Kidney (tissue), 14 donors: ENCODE results near the gene CSKMT. TPM values are rescaled to one million over a fixed set of nuclear protein-coding genes. Genes with fewer than 3 reads are reported as not detected.

Experiments
- DNase-seq, 5 donors: peaks; one replicate each; pipeline ENCODE4 v3.0.0-alpha.2; 2013 to 2020
- FAIRE-seq: peaks from 2 replicates; lab custom pipeline; 2012; peaks lifted over from hg19 to GRCh38; lab: Jason Lieb, UNC
- H3K27ac ChIP-seq, 2 donors: one replicate each; pipeline ENCODE4 v1.7.0; 2013; ENCODE audit warnings: low read depth in 2 of 2, low read length in 2 of 2, inconsistent platforms in 1 of 2
- H3K27me3 ChIP-seq: one replicate; pipeline ENCODE4 v1.7.1; 2013; ENCODE audit warnings: low read length, inconsistent platforms; ENCODE audit not compliant: control insufficient read depth, insufficient read depth
- H3K36me3 ChIP-seq, 3 donors: one replicate each; pipeline versions ENCODE4 v1.7.0 to v1.7.1; 2013; ENCODE audit warnings: low read length in 3 of 3, control low read depth in 1 of 3, inconsistent platforms in 1 of 3; ENCODE audit not compliant: insufficient read depth in 3 of 3, control insufficient read depth in 2 of 3
- H3K4me1 ChIP-seq, 3 donors: one replicate each; pipeline versions ENCODE4 v1.7.0 to v1.7.1; 2013; ENCODE audit warnings: low read length in 3 of 3, inconsistent platforms in 1 of 3, low read depth in 1 of 3; ENCODE audit not compliant: control insufficient read depth in 2 of 3, insufficient read depth in 2 of 3
- H3K4me3 ChIP-seq, 3 donors: one replicate each; pipeline versions ENCODE4 v1.7.0 to v1.8.1; 2013; ENCODE audit warnings: low read length in 3 of 3, control low read depth in 1 of 3, inconsistent platforms in 1 of 3
- H3K9ac ChIP-seq, 3 donors: one replicate each; pipeline versions ENCODE4 v1.7.0 to v1.7.1; 2013; ENCODE audit warnings: low read length in 3 of 3, control low read depth in 1 of 3, inconsistent platforms in 1 of 3
- H3K9me3 ChIP-seq, 3 donors: one replicate each; pipeline versions ENCODE4 v1.7.0 to v1.7.1; 2013; ENCODE audit warnings: low read length in 3 of 3, control low read depth in 1 of 3, inconsistent platforms in 1 of 3; ENCODE audit not compliant: control insufficient read depth in 2 of 3, insufficient read depth in 1 of 3
- intact Hi-C: fragments of 100-400 bp; cut with DNase I; formaldehyde crosslinking; loops from one replicate; pipeline ENCODE4 v1.11.1; 2022
- polyA plus RNA-seq: library from polyadenylated mRNA; stranded (reverse); fragments of 350-450 nt; fragmentation: Illumina TruSeq; extraction: RNeasy Lipid Tissue Mini Kit (QIAGEN cat#74804); gene quantifications from one replicate; pipeline ENCODE4 v1.2.3, GENCODE V29; 2014; ENCODE audit warnings: low read depth, low replicate concordance; ENCODE audit not compliant: insufficient read depth
- total RNA-seq: library from RNA; stranded (reverse); fragmentation: NEBNext Ultra II Directional; extraction: Animal tissue kit (Norgen Biotek cat#: 25700); gene quantifications from one replicate; pipeline ENCODE4 v1.2.1, GENCODE V29; 2021
- TF ChIP-seq, protein P1 (sequence below): IDR thresholded peaks from 3 replicates; pipeline ENCODE4 v1.5.1; 2012; ENCODE audit warnings: mild to moderate bottlenecking, moderate library complexity, borderline replicate concordance; ENCODE audit not compliant: insufficient read depth; ENCODE audit errors: extremely low read depth
- donor health status: control.
- donor health status: control.
- donor health status: control.
- donor health status: control.
- donor health status: control.
- donor health status: DM: yes; HTN: yes; CAD: no.
- donor health status: Normal renal cell carcinoma (clear cell type).

CSKMT gene
- total and polyA plus RNA-seq, 2 donors from 2014 or later: 8.2 to 12.1 TPM

DNA sequence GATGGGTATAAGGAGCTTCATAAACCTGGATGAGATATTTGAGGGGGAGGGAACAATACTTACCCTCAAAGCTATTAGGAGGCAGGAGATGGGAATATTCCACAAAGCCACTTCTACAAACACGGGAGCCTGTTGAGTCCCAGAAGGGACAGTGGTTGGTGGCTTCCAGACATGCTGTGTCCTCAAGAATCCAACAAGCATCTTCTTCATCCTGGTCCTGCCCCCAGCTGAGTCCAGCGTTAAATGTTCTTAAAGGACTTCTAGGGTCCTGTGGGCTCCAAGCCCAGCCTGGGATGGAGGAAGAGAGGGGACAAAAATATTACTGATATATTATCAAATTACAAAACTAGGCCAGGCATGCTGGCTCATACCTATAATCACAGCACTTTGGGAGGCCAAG lies 2.3 kb downstream of the CSKMT start:
- H3K9ac ChIP-seq: no peak overlapping the region
- TF ChIP-seq, protein P1, sequence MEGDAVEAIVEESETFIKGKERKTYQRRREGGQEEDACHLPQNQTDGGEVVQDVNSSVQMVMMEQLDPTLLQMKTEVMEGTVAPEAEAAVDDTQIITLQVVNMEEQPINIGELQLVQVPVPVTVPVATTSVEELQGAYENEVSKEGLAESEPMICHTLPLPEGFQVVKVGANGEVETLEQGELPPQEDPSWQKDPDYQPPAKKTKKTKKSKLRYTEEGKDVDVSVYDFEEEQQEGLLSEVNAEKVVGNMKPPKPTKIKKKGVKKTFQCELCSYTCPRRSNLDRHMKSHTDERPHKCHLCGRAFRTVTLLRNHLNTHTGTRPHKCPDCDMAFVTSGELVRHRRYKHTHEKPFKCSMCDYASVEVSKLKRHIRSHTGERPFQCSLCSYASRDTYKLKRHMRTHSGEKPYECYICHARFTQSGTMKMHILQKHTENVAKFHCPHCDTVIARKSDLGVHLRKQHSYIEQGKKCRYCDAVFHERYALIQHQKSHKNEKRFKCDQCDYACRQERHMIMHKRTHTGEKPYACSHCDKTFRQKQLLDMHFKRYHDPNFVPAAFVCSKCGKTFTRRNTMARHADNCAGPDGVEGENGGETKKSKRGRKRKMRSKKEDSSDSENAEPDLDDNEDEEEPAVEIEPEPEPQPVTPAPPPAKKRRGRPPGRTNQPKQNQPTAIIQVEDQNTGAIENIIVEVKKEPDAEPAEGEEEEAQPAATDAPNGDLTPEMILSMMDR: no peak
- no peaks in the 10 kb centered on the region for H3K9me3 ChIP-seq
- no peak for FAIRE-seq
- no peak for DNase-seq
- intact Hi-C loops: no loop called here
- no peaks in the 10 kb centered on the region for H3K27me3 ChIP-seq
- H3K27ac ChIP-seq: no peak overlapping the region
- H3K4me1 ChIP-seq: peaks cover 2 to 16% (median 14%) of the 10 kb centered on the region in 3 donors
- H3K36me3 ChIP-seq: no peaks in the 10 kb centered on the region
- no peak overlapping the region for H3K4me3 ChIP-seq

DNA sequence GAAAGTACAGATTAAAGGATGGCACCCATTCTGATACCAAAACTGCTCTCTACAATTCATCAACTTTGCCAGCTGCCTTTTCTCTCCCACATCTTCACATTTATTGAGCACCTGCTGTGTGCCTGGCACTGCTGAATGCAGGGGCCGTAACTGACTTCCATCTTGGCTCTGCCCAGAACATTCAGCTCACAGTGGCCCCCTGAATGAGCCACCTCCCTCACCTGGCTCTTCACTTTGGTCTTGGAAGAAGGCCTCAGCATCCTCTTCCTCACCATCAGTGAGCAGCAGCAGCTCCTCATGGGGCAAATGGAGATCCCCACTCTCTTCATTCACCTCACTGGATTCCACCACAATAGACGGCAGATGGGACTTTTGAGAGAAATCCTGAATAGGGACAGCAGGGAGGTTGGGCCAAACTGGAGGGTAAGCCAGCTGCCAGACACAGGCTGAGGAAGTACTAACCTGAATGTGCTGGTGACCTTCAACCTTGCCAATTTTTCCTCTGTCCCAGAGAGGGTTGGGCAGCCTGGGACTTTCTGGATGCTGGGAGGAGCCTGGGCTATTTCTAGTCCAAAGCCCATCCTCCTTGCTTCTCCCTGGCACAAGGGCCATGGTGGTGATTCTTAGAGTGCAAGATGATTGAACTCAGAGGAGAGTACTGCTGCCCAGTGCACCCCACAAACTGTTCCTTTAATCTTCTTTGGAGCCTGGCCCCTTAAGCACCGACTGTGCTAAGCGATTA lies 4.5 kb downstream of the CSKMT start:
- no peak overlapping the region for H3K27ac ChIP-seq
- DNase-seq: no peak
- intact Hi-C loops: no loop called here
- H3K9ac ChIP-seq: no peak overlapping the region
- no peak for FAIRE-seq
- H3K9me3 ChIP-seq: no peaks in the 10 kb centered on the region
- H3K36me3 ChIP-seq: peaks cover 0 to 2% (median 0%) of the 10 kb centered on the region in 3 donors
- H3K27me3 ChIP-seq: no peaks in the 10 kb centered on the region
- H3K4me1 ChIP-seq: peaks cover 2 to 20% (median 20%) of the 10 kb centered on the region in 3 donors
- no peak overlapping the region for H3K4me3 ChIP-seq
- TF ChIP-seq, protein P1: no peak

DNA sequence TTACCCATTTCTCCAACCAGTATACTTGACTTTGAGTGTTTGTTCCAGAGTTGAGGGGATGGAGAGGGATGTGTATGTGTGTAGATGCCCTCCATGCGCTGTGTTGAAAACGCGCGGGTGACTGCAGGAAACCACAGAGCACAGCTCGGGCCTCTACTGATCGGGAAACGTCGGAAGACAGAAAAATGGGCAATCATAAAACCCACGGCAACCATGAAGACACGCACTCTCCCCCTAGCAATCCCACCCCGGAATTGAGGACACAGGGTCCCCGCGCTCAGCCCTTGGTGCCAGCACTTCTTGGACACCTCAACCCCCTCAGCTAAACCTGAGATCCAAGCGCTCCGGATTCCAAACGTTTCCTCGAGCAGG lies 6.1 kb downstream of the CSKMT start:
- Histone ChIP-seq H3K27me3 (no peaks in the 10 kb centered on the region), H3K9me3 (no peaks in the 10 kb centered on the region), H3K36me3 (peaks cover 0 to 2% (median 0%) of the 10 kb centered on the region in 3 donors), H3K27ac (peak overlapping the region; percentile 59 to 88), H3K4me3 (peak overlapping the region; percentile 92 to 98 (median 94)), H3K4me1 (peaks cover 2 to 18% (median 16%) of the 10 kb centered on the region in 3 donors), H3K9ac (peak overlapping the region; percentile 17 to 94 (median 73))
- intact Hi-C loops: no loop called here
- DNase-seq: no peak
- FAIRE-seq: no peak
- TF ChIP-seq, protein P1: no peak
